HG03565 (cell line): ENCODE data around the gene BCOR.

Experiments
- ATAC-seq: cut with Tn5 transposase; IDR thresholded peaks from one replicate; pipeline ENCODE4 v1.9.1; 2021; ENCODE audit warnings: mild to moderate bottlenecking, moderate library complexity; ENCODE audit not compliant: unreplicated experiment

BCOR gene

DNA sequence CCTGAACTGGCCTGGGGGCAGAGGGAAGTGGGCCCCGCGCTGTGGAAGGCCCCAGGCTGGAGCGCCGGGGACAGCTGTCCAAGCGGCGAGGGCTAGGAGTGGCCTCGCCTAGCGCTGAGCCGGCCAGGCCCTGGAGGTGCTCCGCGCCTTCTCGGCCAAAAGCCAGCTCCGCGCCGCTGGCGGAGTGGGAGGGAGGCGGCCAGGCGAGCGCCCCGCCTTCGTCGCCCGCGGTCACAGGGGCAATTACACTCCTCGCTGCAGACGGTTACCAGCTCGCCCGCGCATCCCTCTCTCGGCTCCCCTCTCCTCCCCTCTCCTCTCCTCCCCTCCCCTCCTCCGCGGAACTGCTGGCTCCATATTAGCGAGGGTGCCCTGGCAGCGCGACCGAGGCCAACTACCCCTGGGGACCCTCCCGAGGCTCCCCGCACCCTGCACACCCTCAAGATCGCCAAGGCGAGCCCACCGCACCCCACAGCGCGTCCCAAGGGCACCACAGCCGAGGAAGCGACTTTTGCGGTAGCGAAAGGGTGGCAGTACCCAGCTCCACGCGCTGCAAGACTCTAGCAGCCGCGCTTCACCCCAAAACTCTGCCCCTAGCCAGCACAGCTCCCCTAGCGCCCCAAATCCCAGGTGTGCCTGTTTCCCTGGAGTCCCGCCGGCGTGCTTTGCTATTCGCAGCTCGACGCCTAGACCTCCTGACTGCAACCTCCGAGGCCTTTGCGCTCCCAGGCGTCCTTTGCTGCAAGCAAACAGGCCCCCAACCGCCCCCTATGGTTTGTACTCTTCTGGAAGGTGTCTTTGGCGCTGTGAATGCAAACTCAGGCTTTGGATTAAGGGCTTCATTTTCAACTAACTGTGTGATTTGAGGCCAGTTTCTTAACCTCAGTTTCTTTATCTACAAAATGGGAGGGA is 91.4 kb downstream of the BCOR start:
- no peak for ATAC-seq

DNA sequence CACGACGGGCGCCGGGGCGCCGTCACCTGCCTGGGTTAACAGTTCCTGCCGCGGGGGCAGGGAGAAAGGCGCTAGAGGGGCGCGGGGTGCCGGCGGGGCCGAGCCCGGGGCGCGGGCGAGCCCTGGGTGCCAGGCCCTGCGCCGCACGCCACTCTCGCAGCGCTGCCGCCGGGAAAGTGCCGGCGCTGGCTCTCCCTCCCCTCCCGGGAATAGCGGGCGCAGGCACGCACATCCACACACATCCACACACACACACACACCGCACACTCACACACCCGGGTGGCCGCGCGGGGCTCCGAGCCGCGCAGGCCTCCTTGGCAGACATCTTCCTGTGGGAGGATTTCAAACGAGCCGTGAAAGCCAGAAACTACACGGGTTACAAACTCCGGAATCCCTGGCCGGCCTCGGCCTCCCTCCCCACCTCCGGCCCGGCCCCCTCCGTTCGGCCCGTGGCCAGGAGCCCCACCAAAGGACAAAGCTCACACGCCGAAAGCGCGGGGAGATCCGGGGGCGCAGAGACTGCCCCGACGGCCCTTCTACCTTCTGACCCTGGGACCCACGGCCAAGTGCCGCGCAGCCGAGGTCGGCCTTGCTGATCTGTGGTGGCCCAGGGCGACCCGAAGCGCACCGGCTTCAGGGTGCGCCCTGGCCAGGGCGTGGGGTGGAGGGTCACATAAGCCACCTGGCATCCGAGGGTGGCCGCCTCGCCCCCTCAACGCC is 92.3 kb downstream of the BCOR start:
- ATAC-seq, result no peak

DNA sequence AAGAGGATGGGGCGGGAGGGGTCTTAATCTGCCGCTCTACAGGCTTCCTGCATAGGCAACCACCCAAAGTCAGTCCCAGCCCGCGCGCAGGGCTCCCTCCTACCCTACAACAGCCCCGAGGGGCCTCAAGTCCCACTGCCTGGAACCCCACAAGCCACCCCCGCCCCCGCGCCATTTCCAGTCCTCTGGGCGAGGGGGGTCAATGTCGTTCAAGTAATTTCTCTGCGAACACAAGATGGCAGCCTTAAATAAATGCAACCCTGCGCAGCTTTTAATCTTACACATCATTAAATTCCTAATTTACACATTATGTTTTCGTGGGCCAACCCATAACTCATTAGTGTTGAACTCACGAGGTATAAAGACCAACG is 92.9 kb downstream of the BCOR start:
- ATAC-seq, result no peak

DNA sequence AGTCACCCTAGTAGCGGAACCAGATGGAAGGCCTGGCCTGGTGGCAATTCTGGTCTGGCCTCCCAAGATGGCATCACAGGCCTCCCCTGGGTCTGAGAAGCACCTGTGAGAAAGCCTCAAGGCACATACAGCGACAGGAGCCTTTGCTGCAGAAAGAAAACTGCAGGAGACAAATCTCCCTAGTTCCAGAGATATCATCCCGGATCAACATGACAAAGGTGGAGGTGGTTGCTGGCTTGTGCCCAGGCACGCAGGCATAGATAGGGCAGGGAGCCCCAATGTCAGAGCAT is 93.6 kb downstream of the BCOR start:
- ATAC-seq, result no peak

DNA sequence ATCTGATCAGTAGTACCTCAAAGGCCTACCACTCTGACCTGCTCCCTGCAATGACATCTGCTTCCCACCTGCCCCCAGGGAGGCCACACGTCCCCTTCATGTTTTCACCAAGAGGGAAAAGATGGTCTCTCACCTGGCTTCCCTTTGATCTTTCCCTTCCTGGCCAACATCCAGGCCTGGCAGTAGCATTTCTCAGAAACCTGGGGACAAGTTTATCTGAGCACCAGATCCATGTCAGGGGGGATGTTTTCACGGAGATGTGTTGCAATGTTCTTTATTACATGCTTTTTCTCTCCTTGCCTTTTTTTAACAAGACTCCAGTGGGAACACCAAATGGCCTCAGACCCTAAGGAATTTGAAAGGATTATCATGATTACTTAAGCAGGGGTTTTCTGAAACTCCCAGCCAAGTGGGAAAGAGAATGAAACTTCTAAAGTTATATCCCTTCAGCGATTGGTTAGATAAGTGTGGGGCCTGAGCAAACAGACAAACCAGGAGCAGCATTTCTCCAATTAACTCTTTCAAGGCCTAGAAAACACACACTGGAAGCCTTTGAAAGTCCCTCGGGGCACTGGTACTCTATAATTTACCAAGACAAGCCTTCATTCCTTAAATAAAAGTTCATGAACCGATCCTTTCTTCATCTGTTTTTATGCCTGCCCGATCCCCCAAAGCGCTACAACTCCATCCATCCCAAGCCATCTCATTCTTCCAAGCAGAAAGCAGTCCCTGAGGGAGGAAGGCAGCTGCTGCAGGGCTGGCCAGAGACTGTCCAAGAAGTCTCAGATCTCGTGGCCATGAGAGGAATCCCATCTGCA is 94.1 kb downstream of the BCOR start:
- no peak for ATAC-seq

DNA sequence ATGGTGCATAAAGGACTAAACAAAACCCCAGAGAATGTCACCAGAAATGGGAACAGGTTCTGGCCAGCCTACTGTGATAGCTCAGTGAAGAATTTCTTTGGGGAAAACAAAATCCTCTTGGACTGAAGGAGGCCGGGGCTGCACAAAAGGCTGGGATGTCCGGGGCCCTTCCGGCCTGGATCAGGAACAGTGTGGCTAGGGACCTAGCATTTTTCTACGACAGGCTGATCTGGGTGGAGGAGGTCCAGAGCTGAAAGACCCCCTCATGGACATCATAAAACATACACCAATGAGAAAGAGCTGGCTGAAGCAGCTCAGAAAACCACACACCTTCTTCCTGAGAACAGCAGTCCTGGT is 94.7 kb downstream of the BCOR start:
- no peak for ATAC-seq
